K562 (cell line): Measurements from ENCODE around the gene HMX2. TPM values are rescaled to one million over a fixed set of nuclear protein-coding genes. Genes with fewer than 3 reads are reported as not detected.

ENCODE experiments used
- ATF7 ChIP-seq: fragments of 450-650 bp; IDR thresholded peaks from 2 replicates; pipeline ENCODE4 v1.7.1; 2014; ENCODE audit warnings: mild to moderate bottlenecking, moderate library complexity
- CBFA2T2 ChIP-seq: fragments of 450-650 bp; conservative IDR thresholded peaks from 2 replicates; pipeline ENCODE4 v1.6.1; 2017; ENCODE audit warnings: mild to moderate bottlenecking
- CBX3 ChIP-seq, 2 experiments: IDR thresholded peaks; 1 replicate in 1 of 2; 2 replicates in 1 of 2; pipeline ENCODE4 v1.6.1; 2012; ENCODE audit warnings: inconsistent platforms in 2 of 2, low read length in 2 of 2, borderline replicate concordance in 1 of 2, control low read depth in 1 of 2
- DACH1 ChIP-seq: fragments of 450-650 bp; IDR thresholded peaks from 2 replicates; pipeline ENCODE4 v1.6.1; 2018; ENCODE audit not compliant: partially characterized antibody
- DMBX1 ChIP-seq: fragments of 250-450 bp; sonication (Bioruptor Pico); IDR thresholded peaks from 2 replicates; pipeline ENCODE4 v1.8.0; 2022; ENCODE audit warnings: inconsistent platforms, mild to moderate bottlenecking, moderate library complexity, borderline replicate concordance
- E2F1 ChIP-seq: sonication (generic); formaldehyde crosslinking; IDR thresholded peaks from 2 replicates; pipeline ENCODE4 v1.8.1; 2023; ENCODE audit warnings: mild to moderate bottlenecking, missing genetic modification reagents, moderate library complexity
- ESRRA ChIP-seq: fragments of 450-650 bp; IDR thresholded peaks from 2 replicates; pipeline ENCODE4 v1.6.1; 2014; ENCODE audit warnings: low read depth, mild to moderate bottlenecking, moderate library complexity, borderline replicate concordance
- KDM4B ChIP-seq, 2 experiments: fragments of 450-650 bp in 1 of 2; sonication (generic) in 1 of 2; IDR thresholded peaks; 2 replicates each; pipeline ENCODE4 v1.6.1; 2016 to 2017; ENCODE audit warnings: borderline replicate concordance in 2 of 2, antibody characterized with exemption in 1 of 2, low read depth in 1 of 2, mild to moderate bottlenecking in 1 of 2
- KLF13 ChIP-seq: fragments of 450-650 bp; IDR thresholded peaks from 2 replicates; pipeline ENCODE4 v1.6.1; 2016; ENCODE audit warnings: missing genetic modification characterization, low read depth, mild to moderate bottlenecking, missing compliant biosample characterization, moderate library complexity, borderline replicate concordance
- MAZ ChIP-seq, 2 experiments: fragments of 450-650 bp in 1 of 2; sonication (generic) in 1 of 2; formaldehyde crosslinking; IDR thresholded peaks in 1 of 2; conservative IDR thresholded peaks in 1 of 2; 2 replicates each; pipeline versions ENCODE4 v1.4.0 to v1.5.0; 2020; ENCODE audit warnings: mild to moderate bottlenecking in 1 of 2, missing genetic modification reagents in 1 of 2
- NONO ChIP-seq, 2 experiments: fragments of 200-400 bp in 1 of 2; fragments of 450-650 bp in 1 of 2; formaldehyde crosslinking in 1 of 2; IDR thresholded peaks; 2 replicates each; pipeline ENCODE4 v1.6.1; 2017; ENCODE audit warnings: low read depth in 2 of 2, mild to moderate bottlenecking in 2 of 2, moderate library complexity in 2 of 2, low read length in 1 of 2
- RBM25 ChIP-seq: fragments of 200-400 bp; formaldehyde crosslinking; IDR thresholded peaks from 2 replicates; pipeline ENCODE4 v1.6.1; 2018; ENCODE audit warnings: low read length, low read depth, moderate library complexity; ENCODE audit not compliant: severe bottlenecking
- SMAD1 ChIP-seq: fragments of 150-350 bp; IDR thresholded peaks from 2 replicates; pipeline ENCODE4 v1.6.1; 2014; ENCODE audit warnings: low read length, low read depth; ENCODE audit not compliant: partially characterized antibody
- TARDBP ChIP-seq: fragments of 450-650 bp; IDR thresholded peaks from 2 replicates; pipeline ENCODE4 v1.6.1; 2016
- TGIF2 ChIP-seq: sonication (generic); formaldehyde crosslinking; IDR thresholded peaks from 2 replicates; pipeline ENCODE4 v1.8.1; 2022; ENCODE audit warnings: mild to moderate bottlenecking, missing genetic modification reagents, moderate library complexity
- ZBTB7A ChIP-seq: IDR thresholded peaks from 2 replicates; pipeline ENCODE4 v1.6.1; 2011; ENCODE audit warnings: low read depth, mild to moderate bottlenecking, low read length, moderate library complexity, borderline replicate concordance; ENCODE audit not compliant: control insufficient read depth
- ZFX ChIP-seq: sonication (generic); formaldehyde crosslinking; IDR thresholded peaks from 2 replicates; pipeline ENCODE4 v1.8.0; 2022; ENCODE audit warnings: mild to moderate bottlenecking, missing genetic modification reagents, moderate library complexity
- ZNF740 ChIP-seq, 3 experiments: fragments of 200-800 bp in 1 of 3; sonication (Bioruptor generic) in 1 of 3; sonication (generic) in 1 of 3; formaldehyde crosslinking in 1 of 3; IDR thresholded peaks; 2 replicates each; pipeline versions ENCODE4 v1.6.1 to v1.8.0; 2016 to 2022; ENCODE audit warnings: mild to moderate bottlenecking in 2 of 3, missing compliant biosample characterization in 2 of 3, missing genetic modification characterization in 2 of 3, missing genetic modification reagents in 1 of 3
- polyA plus RNA-seq, 8 experiments: library from polyadenylated mRNA; depleted of rRNA in 4 of 8; stranded (reverse) in 5 of 8; unstranded in 3 of 8; fragments of >200 nt; fragmentation: Nextera tagmentation in 2 of 8; fragmentation: Illumina TruSeq in 1 of 8; extraction: Ambion mirVana in 2 of 8; extraction: Trizol in 1 of 8; gene quantifications; 2 replicates each; pipeline versions ENCODE4 v1.2.1 to v1.2.3, GENCODE V29; 2011 to 2014; ENCODE audit warnings: inconsistent platforms in 1 of 8, missing spikeins in 1 of 8
- total RNA-seq, 7 experiments: library from RNA; depleted of rRNA in 6 of 7; stranded (reverse); fragments of >200 nt in 6 of 7; fragmentation: Illumina TruSeq in 2 of 7; extraction: Trizol in 2 of 7; gene quantifications; 2 replicates each; pipeline versions ENCODE4 v1.2.1 to v1.2.3, GENCODE V29; 2011 to 2021; ENCODE audit warnings: low replicate concordance in 1 of 7
- TF ChIP-seq, protein P1 (sequence below): fragments of 450-650 bp; IDR thresholded peaks from 2 replicates; pipeline ENCODE4 v1.6.1; 2017; ENCODE audit warnings: antibody characterized with exemption, mild to moderate bottlenecking

HMX2 gene
- total and polyA plus RNA-seq, 9 of the 15 experiments (the other 6 are each of a cell fraction or from before 2014, with no cell fraction given) = 0.07 to 0.58 (median 0.09) TPM; not detected in 2

- peak in 1 of 2 experiments; percentile 61; a peak in 1 of 4 replicates for TF ChIP-seq KDM4B (IDR thresholded peaks at IDR 0.05; ENCODE audit: borderline replicate concordance in 2 of 2, low read depth in 1 of 2)
- peak; percentile 97 for TF ChIP-seq ZBTB7A
- TF ChIP-seq ZFX (CRISPR knock-in tag) = peak; percentile 74
- TF ChIP-seq ZNF740 (CRISPR knock-in tag; IDR thresholded peaks at IDR 0.05) = peak; percentile 60; the same call in 1 of the 2 replicates
- TF ChIP-seq ZNF740 (tag; IDR thresholded peaks at IDR 0.05) = peak in 1 of 2 experiments; percentile 11; a peak in 1 of 4 replicates
- 0 out of 2 replicates have a peak, but pooled peaks have one; percentile 61 for TF ChIP-seq TGIF2
- TF ChIP-seq CBFA2T2 = peak; percentile 97
- peak; percentile 98 for TF ChIP-seq MAZ (CRISPR knock-in tag; conservative IDR thresholded peaks at IDR 0.05 in 1 of 2, IDR thresholded peaks at IDR 0.05 in 1 of 2)
- TF ChIP-seq DACH1 = peak; percentile 71
- peak; percentile 77; the same call in 1 of the 2 replicates for TF ChIP-seq ESRRA
- 0 out of 2 replicates have a peak, but pooled peaks have one; percentile 49 for TF ChIP-seq ATF7
- peak in 1 of 2 experiments; percentile 63; a peak in 1 of 3 replicates for TF ChIP-seq CBX3 (IDR thresholded peaks at IDR 0.05; ENCODE audit: borderline replicate concordance in 1 of 2, low read length in 2 of 2)
- TF ChIP-seq SMAD1 = peak; percentile 31
- TF ChIP-seq DMBX1 (CRISPR knock-in tag) = peak; percentile 88
- peak; percentile 83 for TF ChIP-seq KLF13 (tag)
- TF ChIP-seq RBM25 = peak; percentile 20
- TF ChIP-seq TARDBP = peak; percentile 87
- TF ChIP-seq, protein P1, sequence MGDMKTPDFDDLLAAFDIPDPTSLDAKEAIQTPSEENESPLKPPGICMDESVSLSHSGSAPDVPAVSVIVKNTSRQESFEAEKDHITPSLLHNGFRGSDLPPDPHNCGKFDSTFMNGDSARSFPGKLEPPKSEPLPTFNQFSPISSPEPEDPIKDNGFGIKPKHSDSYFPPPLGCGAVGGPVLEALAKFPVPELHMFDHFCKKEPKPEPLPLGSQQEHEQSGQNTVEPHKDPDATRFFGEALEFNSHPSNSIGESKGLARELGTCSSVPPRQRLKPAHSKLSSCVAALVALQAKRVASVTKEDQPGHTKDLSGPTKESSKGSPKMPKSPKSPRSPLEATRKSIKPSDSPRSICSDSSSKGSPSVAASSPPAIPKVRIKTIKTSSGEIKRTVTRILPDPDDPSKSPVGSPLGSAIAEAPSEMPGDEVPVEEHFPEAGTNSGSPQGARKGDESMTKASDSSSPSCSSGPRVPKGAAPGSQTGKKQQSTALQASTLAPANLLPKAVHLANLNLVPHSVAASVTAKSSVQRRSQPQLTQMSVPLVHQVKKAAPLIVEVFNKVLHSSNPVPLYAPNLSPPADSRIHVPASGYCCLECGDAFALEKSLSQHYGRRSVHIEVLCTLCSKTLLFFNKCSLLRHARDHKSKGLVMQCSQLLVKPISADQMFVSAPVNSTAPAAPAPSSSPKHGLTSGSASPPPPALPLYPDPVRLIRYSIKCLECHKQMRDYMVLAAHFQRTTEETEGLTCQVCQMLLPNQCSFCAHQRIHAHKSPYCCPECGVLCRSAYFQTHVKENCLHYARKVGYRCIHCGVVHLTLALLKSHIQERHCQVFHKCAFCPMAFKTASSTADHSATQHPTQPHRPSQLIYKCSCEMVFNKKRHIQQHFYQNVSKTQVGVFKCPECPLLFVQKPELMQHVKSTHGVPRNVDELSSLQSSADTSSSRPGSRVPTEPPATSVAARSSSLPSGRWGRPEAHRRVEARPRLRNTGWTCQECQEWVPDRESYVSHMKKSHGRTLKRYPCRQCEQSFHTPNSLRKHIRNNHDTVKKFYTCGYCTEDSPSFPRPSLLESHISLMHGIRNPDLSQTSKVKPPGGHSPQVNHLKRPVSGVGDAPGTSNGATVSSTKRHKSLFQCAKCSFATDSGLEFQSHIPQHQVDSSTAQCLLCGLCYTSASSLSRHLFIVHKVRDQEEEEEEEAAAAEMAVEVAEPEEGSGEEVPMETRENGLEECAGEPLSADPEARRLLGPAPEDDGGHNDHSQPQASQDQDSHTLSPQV = peak; percentile 89; the same call in 1 of the 2 replicates
- peak; percentile 60; the same call in 1 of the 2 replicates for TF ChIP-seq E2F1 (CRISPR knock-in tag)
- TF ChIP-seq NONO (IDR thresholded peaks at IDR 0.05; ENCODE audit: low read depth in 2 of 2, low read length in 1 of 2) = peak; percentile 22 to 82; a peak in 2 of 4 replicates
Measured at GRCh38 chr10:123134915-123135414, 13.0 kb upstream of the HMX2 start (continued).
